ENCODE measurements around the gene CCDC146. TPM values are rescaled to one million over a fixed set of nuclear protein-coding genes. Genes with fewer than 3 reads are reported as not detected.
"Not testable (repeated sequence)": the region's sequence is repeated elsewhere in the genome, so short reads cannot be mapped to it uniquely, and the experiment has no call there.

Gene CCDC146
- total and polyA plus RNA-seq, 4 donors: 19.6 to 30.5 (median 24.3) TPM

- no peak overlapping the region for H3K27ac ChIP-seq (ENCODE audit: low read depth, low read length)
- no peak overlapping the region for H3K4me3 ChIP-seq (ENCODE audit: low read depth, low read length)
- DNase-seq (ENCODE audit: low read depth in 4 of 6, low spot score in 6 of 6): no peak
- H3K36me3 ChIP-seq (ENCODE audit: control insufficient read depth, insufficient read depth, low read length): no peaks in the 10 kb centered on the region
- WGBS (ENCODE audit: insufficient coverage): 92% methylated on average over 4 of the region's 5 CpGs
- H3K27me3 ChIP-seq (ENCODE audit: control insufficient read depth, insufficient read depth, low read length): no peaks in the 10 kb centered on the region
- no peaks in the 10 kb centered on the region for H3K4me1 ChIP-seq (ENCODE audit: control insufficient read depth, insufficient read depth, low read length)
- H3K9me3 ChIP-seq (ENCODE audit: control insufficient read depth, insufficient read depth, low read length): no peaks in the 10 kb centered on the region
These were observed 149.4 kb downstream of the CCDC146 start for GRCh38 chr7:77271766-77272165.

GRCh38 chr7:77275663-77276062, 153.2 kb downstream of the CCDC146 start:
- H3K9me3 ChIP-seq (ENCODE audit: control insufficient read depth, insufficient read depth, low read length); H3K4me1 ChIP-seq (ENCODE audit: control insufficient read depth, insufficient read depth, low read length); H3K27me3 ChIP-seq (ENCODE audit: control insufficient read depth, insufficient read depth, low read length); H3K27ac ChIP-seq (ENCODE audit: low read depth, low read length); H3K36me3 ChIP-seq (ENCODE audit: control insufficient read depth, insufficient read depth, low read length); DNase-seq (ENCODE audit: low read depth in 4 of 6, low spot score in 6 of 6); H3K4me3 ChIP-seq (ENCODE audit: low read depth, low read length): not testable (repeated sequence)
- 83% methylated on average over 1 of the region's 2 CpGs for WGBS (ENCODE audit: insufficient coverage)

- Histone ChIP-seq H3K36me3 (ENCODE audit: control insufficient read depth, insufficient read depth, low read length) (no peaks in the 10 kb centered on the region), H3K4me3 (ENCODE audit: low read depth, low read length) (no peak overlapping the region), H3K4me1 (ENCODE audit: control insufficient read depth, insufficient read depth, low read length) (no peaks in the 10 kb centered on the region), H3K27me3 (ENCODE audit: control insufficient read depth, insufficient read depth, low read length) (no peaks in the 10 kb centered on the region), H3K9me3 (ENCODE audit: control insufficient read depth, insufficient read depth, low read length) (no peaks in the 10 kb centered on the region), H3K27ac (ENCODE audit: low read depth, low read length) (no peak overlapping the region)
- no CpG with 5 or more reads among the region's 4 CpGs for WGBS (ENCODE audit: insufficient coverage)
- no peak for DNase-seq (ENCODE audit: low read depth in 4 of 6, low spot score in 6 of 6)
These were observed 153.7 kb downstream of the CCDC146 start for GRCh38 chr7:77276120-77276519.

- H3K36me3 ChIP-seq (ENCODE audit: control insufficient read depth, insufficient read depth, low read length): no peaks in the 10 kb centered on the region
- no peak overlapping the region for H3K4me3 ChIP-seq (ENCODE audit: low read depth, low read length)
- WGBS (ENCODE audit: insufficient coverage): 72% methylated on average over 2 of the region's 3 CpGs
- H3K9me3 ChIP-seq (ENCODE audit: control insufficient read depth, insufficient read depth, low read length): no peaks in the 10 kb centered on the region
- DNase-seq (ENCODE audit: low read depth in 4 of 6, low spot score in 6 of 6): peak in 1 of 6 donors; percentile 7
- no peak overlapping the region for H3K27ac ChIP-seq (ENCODE audit: low read depth, low read length)
- H3K4me1 ChIP-seq (ENCODE audit: control insufficient read depth, insufficient read depth, low read length): no peaks in the 10 kb centered on the region
- H3K27me3 ChIP-seq (ENCODE audit: control insufficient read depth, insufficient read depth, low read length): no peaks in the 10 kb centered on the region
These were observed 159.5 kb downstream of the CCDC146 start for GRCh38 chr7:77281780-77282478.

GRCh38 chr7:77282897-77283296, 160.5 kb downstream of the CCDC146 start:
- no peak for DNase-seq (ENCODE audit: low read depth in 4 of 6, low spot score in 6 of 6)
- no peak overlapping the region for H3K27ac ChIP-seq (ENCODE audit: low read depth, low read length)
- H3K4me1 ChIP-seq (ENCODE audit: control insufficient read depth, insufficient read depth, low read length): no peaks in the 10 kb centered on the region
- no peaks in the 10 kb centered on the region for H3K9me3 ChIP-seq (ENCODE audit: control insufficient read depth, insufficient read depth, low read length)
- no CpG with 5 or more reads among the region's 1 CpG for WGBS (ENCODE audit: insufficient coverage)
- H3K27me3 ChIP-seq (ENCODE audit: control insufficient read depth, insufficient read depth, low read length): no peaks in the 10 kb centered on the region
- H3K4me3 ChIP-seq (ENCODE audit: low read depth, low read length): no peak overlapping the region
- H3K36me3 ChIP-seq (ENCODE audit: control insufficient read depth, insufficient read depth, low read length): no peaks in the 10 kb centered on the region

GRCh38 chr7:77284005-77284404, 161.6 kb downstream of the CCDC146 start:
- Histone ChIP-seq H3K9me3 (ENCODE audit: control insufficient read depth, insufficient read depth, low read length) (no peaks in the 10 kb centered on the region), H3K4me1 (ENCODE audit: control insufficient read depth, insufficient read depth, low read length) (no peaks in the 10 kb centered on the region), H3K27me3 (ENCODE audit: control insufficient read depth, insufficient read depth, low read length) (no peaks in the 10 kb centered on the region), H3K36me3 (ENCODE audit: control insufficient read depth, insufficient read depth, low read length) (no peaks in the 10 kb centered on the region), H3K4me3 (ENCODE audit: low read depth, low read length) (no peak overlapping the region), H3K27ac (ENCODE audit: low read depth, low read length) (no peak overlapping the region)
- no peak for DNase-seq (ENCODE audit: low read depth in 4 of 6, low spot score in 6 of 6)
- WGBS (ENCODE audit: insufficient coverage): 80% methylated on average over 2 of the region's 4 CpGs

- WGBS (ENCODE audit: insufficient coverage): 33% methylated on average over 1 of the region's 2 CpGs
- Histone ChIP-seq H3K27me3 (ENCODE audit: control insufficient read depth, insufficient read depth, low read length) (no peaks in the 10 kb centered on the region), H3K4me3 (ENCODE audit: low read depth, low read length) (no peak overlapping the region), H3K9me3 (ENCODE audit: control insufficient read depth, insufficient read depth, low read length) (no peaks in the 10 kb centered on the region), H3K36me3 (ENCODE audit: control insufficient read depth, insufficient read depth, low read length) (no peaks in the 10 kb centered on the region), H3K27ac (ENCODE audit: low read depth, low read length) (no peak overlapping the region), H3K4me1 (ENCODE audit: control insufficient read depth, insufficient read depth, low read length) (no peaks in the 10 kb centered on the region)
- DNase-seq (ENCODE audit: low read depth in 4 of 6, low spot score in 6 of 6): peak in 1 of 6 donors; percentile 71
These were observed 162.2 kb downstream of the CCDC146 start for GRCh38 chr7:77284616-77285015.

- Histone ChIP-seq H3K27ac (ENCODE audit: low read depth, low read length) (no peak overlapping the region), H3K27me3 (ENCODE audit: control insufficient read depth, insufficient read depth, low read length) (no peaks in the 10 kb centered on the region), H3K4me3 (ENCODE audit: low read depth, low read length) (no peak overlapping the region), H3K9me3 (ENCODE audit: control insufficient read depth, insufficient read depth, low read length) (no peaks in the 10 kb centered on the region), H3K36me3 (ENCODE audit: control insufficient read depth, insufficient read depth, low read length) (no peaks in the 10 kb centered on the region), H3K4me1 (ENCODE audit: control insufficient read depth, insufficient read depth, low read length) (no peaks in the 10 kb centered on the region)
- 100% methylated on average over 1 of the region's 7 CpGs for WGBS (ENCODE audit: insufficient coverage)
- no peak for DNase-seq (ENCODE audit: low read depth in 4 of 6, low spot score in 6 of 6)
These were observed 166.4 kb downstream of the CCDC146 start for GRCh38 chr7:77288676-77289320.

- peaks cover 2% of the 10 kb centered on the region for H3K36me3 ChIP-seq (ENCODE audit: control insufficient read depth, insufficient read depth, low read length)
- no peaks in the 10 kb centered on the region for H3K9me3 ChIP-seq (ENCODE audit: control insufficient read depth, insufficient read depth, low read length)
- H3K4me1 ChIP-seq (ENCODE audit: control insufficient read depth, insufficient read depth, low read length): no peaks in the 10 kb centered on the region
- WGBS (ENCODE audit: insufficient coverage): no CpG with 5 or more reads among the region's 3 CpGs
- no peak overlapping the region for H3K27ac ChIP-seq (ENCODE audit: low read depth, low read length)
- H3K4me3 ChIP-seq (ENCODE audit: low read depth, low read length): no peak overlapping the region
- H3K27me3 ChIP-seq (ENCODE audit: control insufficient read depth, insufficient read depth, low read length): no peaks in the 10 kb centered on the region
- DNase-seq (ENCODE audit: low read depth in 4 of 6, low spot score in 6 of 6): no peak
These were observed 167.0 kb downstream of the CCDC146 start for GRCh38 chr7:77289387-77289786.

- Histone ChIP-seq H3K9me3 (ENCODE audit: control insufficient read depth, insufficient read depth, low read length) (no peaks in the 10 kb centered on the region), H3K4me3 (ENCODE audit: low read depth, low read length) (no peak overlapping the region), H3K36me3 (ENCODE audit: control insufficient read depth, insufficient read depth, low read length) (peaks cover 2% of the 10 kb centered on the region), H3K4me1 (ENCODE audit: control insufficient read depth, insufficient read depth, low read length) (no peaks in the 10 kb centered on the region), H3K27ac (ENCODE audit: low read depth, low read length) (no peak overlapping the region), H3K27me3 (ENCODE audit: control insufficient read depth, insufficient read depth, low read length) (no peaks in the 10 kb centered on the region)
- no peak for DNase-seq (ENCODE audit: low read depth in 4 of 6, low spot score in 6 of 6)
These were observed 168.0 kb downstream of the CCDC146 start for GRCh38 chr7:77290425-77290824.
